Keratinocyte (primary cell): Measurements from ENCODE around the gene BARX2.

Experiments used
- EZH2 ChIP-seq: IDR thresholded peaks from one replicate; pipeline ENCODE4 v1.6.1; 2012; ENCODE audit warnings: inconsistent platforms, mild to moderate bottlenecking, low read length, moderate library complexity
- TF ChIP-seq, protein P1 (sequence below), 3 experiments: IDR thresholded peaks in 1 of 3; conservative IDR thresholded peaks in 1 of 3; optimal IDR thresholded peaks in 1 of 3; 2 replicates in 2 of 3; 3 replicates in 1 of 3; pipeline versions ENCODE3 to v1.5.1; 2011; ENCODE audit warnings: low read length in 3 of 3, mild to moderate bottlenecking in 3 of 3, moderate library complexity in 2 of 3, control low read depth in 1 of 3, inconsistent platforms in 1 of 3; ENCODE audit not compliant: insufficient read depth in 2 of 3; ENCODE audit errors: extremely low read depth in 1 of 3

DNA sequence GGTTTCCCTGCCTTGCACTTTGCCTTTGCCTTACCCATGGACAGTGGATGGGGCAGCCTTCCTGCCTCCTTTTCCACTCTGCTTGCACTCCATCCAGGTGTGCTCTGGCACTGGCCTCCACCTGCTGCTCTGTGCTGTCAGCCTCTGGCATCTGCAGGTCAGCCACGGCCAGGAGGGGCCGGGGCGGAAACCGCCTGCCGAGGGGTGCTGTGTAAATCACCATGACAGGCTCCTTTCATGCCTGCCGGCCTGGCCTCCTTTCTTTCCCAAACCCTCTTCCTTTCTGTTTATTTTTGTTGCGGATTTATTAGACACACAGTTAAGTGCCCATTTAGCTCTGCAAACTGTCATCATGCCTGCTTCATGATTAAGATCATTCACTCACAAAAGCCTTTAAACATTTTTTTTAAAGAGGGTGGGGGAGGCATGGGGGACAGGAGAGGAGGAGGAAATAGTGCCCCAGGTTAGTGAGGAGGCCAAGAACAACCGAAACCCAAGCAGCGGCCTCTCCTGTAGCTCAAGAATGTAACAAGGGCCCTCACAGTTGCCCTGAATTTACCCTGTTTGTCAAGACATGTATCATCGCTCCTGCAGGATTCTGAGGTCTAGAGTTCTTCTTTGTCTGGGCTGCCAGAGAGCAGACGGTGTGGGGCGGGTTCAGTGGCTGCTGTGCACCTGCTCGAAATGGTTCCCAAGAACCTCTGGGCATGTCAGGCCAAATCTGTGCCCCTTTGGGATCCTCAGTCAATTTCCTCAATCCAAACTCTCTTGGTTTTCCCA is 83.3 kb downstream of the BARX2 start:
- TF ChIP-seq, protein P1, sequence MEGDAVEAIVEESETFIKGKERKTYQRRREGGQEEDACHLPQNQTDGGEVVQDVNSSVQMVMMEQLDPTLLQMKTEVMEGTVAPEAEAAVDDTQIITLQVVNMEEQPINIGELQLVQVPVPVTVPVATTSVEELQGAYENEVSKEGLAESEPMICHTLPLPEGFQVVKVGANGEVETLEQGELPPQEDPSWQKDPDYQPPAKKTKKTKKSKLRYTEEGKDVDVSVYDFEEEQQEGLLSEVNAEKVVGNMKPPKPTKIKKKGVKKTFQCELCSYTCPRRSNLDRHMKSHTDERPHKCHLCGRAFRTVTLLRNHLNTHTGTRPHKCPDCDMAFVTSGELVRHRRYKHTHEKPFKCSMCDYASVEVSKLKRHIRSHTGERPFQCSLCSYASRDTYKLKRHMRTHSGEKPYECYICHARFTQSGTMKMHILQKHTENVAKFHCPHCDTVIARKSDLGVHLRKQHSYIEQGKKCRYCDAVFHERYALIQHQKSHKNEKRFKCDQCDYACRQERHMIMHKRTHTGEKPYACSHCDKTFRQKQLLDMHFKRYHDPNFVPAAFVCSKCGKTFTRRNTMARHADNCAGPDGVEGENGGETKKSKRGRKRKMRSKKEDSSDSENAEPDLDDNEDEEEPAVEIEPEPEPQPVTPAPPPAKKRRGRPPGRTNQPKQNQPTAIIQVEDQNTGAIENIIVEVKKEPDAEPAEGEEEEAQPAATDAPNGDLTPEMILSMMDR (optimal IDR thresholded peaks at IDR 0.05 in 1 of 3, IDR thresholded peaks at IDR 0.05 in 1 of 3, conservative IDR thresholded peaks at IDR 0.05 in 1 of 3; ENCODE audit: extremely low read depth in 1 of 3, insufficient read depth in 2 of 3, low read length in 3 of 3): no peak
- no peak for TF ChIP-seq EZH2
